ENCODE results near the gene CD99. TPM values are rescaled to one million over a fixed set of nuclear protein-coding genes. Genes with fewer than 3 reads are reported as not detected.
A peak's percentile ranks its signal among the peaks of the same experiment; 100 is the strongest.

CD99 gene, protein sequence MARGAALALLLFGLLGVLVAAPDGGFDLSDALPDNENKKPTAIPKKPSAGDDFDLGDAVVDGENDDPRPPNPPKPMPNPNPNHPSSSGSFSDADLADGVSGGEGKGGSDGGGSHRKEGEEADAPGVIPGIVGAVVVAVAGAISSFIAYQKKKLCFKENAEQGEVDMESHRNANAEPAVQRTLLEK
- total RNA-seq = 11.4 TPM

DNA sequence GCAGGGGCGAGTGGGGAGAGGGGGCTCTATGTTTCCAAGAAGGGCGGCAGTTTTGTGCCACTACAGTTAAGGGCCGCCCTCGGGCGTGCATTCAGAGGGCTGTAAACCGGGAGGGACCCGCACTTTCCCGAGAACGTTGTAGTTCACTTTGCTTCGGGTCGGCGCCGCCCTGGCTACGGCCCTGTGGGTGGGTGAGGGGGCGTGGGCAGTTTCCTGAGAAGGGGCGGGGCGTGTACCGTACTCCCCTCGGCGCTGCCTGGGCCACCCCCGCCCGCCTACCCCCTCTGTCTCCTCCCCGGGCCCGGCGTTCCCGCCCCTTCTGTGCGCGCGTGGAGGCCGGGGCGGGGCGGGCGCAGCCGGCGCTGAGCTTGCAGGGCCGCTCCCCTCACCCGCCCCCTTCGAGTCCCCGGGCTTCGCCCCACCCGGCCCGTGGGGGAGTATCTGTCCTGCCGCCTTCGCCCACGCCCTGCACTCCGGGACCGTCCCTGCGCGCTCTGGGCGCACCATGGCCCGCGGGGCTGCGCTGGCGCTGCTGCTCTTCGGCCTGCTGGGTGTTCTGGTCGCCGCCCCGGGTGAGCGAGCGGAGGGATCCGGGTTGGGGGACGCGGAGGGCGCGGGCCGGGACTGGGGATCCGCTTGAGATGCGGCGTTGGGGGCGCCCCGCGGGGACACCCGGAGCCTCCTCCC, at the start of gene CD99:
Gene CD99, plus strand, starts transcription at position 440 of the 687 bp plus-strand sequence. Its CDS starts 66 bp downstream, at position 506.
- DNase-seq (ENCODE audit: low spot score in 2 of 2) = peak; percentile 72 to 89
- no peak for FAIRE-seq

DNA sequence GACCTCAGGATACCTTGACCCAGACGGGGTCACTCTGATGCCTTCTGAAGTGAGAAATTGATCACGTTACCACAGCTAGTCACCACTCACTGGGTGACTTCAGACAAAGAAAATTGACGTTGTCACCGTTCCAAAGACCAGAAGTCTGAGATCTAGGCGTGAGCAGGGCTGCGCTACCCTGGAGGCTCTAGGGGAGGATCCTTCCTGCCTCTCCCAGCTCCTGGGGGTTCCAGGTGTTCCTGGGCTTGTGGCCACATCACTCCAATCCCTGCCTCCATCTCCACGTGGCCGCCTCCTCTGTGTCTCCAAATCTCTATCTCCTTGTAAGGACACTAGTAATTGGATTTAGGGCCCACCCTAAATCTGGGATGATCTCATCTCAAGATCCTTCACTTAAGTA, 48.9 kb upstream of the CD99 start:
- DNase-seq (ENCODE audit: low spot score in 2 of 2) (no peak), FAIRE-seq (no peak)

DNA sequence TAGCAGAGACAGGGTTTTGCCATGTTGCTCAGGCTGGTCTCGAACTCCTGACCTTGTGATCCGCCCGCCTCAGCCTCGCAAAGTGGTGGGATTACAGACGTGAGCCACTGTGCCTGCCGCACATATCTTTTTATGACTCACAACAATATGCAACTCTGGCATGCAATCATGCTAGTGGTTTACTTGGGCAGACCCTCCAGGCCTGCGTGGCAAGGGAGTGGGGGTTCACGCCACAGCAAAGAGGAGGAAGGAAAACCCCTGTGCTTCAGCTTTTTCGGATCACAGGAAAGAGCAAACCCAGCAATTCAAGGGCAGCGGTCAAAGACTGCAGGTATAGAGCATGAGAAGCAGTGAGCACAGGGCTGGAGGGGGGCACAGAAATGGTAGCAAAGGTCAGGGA, 48.3 kb upstream of the CD99 start:
- FAIRE-seq = no peak
- no peak for DNase-seq (ENCODE audit: low spot score in 2 of 2)

DNA sequence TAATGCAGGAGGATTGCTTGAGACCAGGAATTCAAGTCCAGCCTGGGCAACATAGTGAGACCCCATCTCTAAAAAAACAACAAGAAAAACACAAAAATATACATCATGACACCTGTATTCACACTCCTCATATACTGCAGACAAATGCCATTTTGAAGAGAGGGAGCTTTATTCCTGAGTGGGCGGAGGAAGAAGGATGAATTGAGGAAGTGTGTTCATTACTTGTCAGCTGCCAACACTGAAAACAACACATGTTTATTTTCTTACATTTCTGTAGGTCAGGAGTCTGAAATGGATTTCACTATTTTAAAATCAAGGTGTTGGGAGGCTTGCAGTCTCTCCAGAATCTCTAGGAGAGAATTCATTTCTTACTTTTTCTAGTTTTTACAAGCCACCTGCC, 47.2 kb upstream of the CD99 start:
- no peak for FAIRE-seq
- DNase-seq (ENCODE audit: low spot score in 2 of 2) = no peak

DNA sequence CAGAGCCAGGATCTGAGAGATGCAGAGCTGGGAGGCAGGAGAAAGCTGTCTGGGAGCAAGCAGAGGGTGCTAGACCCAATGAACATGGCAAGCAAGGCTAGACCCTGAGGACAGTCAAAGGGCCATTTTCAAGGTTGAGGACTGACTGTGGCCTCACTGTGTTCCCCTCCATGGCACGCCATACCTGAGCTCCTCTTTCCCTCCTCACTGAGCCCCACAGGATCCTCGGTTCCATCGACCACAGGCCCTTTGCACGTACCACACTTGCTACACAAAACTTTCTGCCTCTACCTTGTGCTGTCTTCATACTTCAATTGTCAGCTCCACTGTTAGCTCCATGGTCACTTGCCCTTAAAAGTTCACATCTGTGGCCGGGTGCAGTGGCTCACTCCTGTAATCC, 45.5 kb upstream of the CD99 start:
- FAIRE-seq (no peak), DNase-seq (ENCODE audit: low spot score in 2 of 2) (no peak)

DNA sequence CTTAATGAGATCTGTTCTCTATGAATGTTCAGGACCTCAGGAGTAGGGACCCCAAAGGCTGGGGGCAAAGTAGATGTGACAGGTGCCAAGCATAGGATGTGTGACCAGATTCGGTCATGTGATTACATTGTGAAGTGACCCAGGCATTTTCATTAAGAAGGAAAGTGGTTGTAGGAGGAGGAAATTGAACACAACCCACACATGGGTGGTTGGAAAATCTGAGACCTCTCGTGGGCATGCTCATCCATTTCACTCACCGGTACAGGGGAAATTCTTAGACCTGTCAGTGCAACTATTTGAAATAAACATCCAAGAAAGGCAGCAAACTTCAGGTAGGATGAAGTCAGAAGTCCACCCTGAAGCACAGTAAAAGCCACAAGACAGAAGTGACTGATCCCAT, 43.5 kb upstream of the CD99 start:
- DNase-seq (ENCODE audit: low spot score in 2 of 2) (no peak), FAIRE-seq (no peak)

DNA sequence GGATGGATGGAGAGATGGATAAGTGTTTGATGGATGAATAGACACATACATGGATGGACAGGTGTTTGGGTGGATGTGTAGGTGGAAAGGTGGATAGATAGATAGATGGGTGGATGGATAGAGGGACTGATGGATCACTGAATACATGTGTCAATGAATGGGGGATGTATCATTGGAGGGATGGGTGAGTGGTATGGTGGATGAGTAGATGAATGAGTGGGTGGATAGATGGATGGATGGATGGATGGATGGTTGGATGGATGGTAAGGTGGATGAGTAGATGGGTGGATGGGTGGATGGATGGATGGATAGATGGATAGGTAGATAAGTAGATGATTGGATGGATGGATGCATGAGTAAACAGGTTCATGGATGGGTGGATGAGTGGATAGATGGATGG, 41.1 kb upstream of the CD99 start:
- FAIRE-seq (no peak), DNase-seq (ENCODE audit: low spot score in 2 of 2) (no peak)

DNA sequence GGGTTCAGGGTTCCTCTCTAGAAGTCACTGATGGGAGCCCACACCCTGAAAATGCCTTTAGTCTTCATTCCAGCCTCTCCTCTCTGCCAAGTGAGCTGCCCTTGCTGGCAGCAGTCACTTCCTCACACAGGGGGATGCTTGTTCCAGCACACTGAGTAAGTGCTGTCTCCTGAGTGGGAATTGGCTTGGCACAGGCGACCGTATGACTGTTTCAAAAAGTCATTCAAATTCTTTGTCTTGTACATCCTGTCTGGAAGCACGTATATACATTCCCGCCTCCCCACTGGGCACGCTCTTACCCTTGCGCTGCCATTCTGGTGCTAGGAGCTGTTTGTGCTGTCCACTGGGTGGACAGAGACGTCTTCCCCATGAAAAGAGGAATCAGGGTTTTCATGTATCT, 40.2 kb upstream of the CD99 start:
- no peak for FAIRE-seq
- no peak for DNase-seq (ENCODE audit: low spot score in 2 of 2)

DNA sequence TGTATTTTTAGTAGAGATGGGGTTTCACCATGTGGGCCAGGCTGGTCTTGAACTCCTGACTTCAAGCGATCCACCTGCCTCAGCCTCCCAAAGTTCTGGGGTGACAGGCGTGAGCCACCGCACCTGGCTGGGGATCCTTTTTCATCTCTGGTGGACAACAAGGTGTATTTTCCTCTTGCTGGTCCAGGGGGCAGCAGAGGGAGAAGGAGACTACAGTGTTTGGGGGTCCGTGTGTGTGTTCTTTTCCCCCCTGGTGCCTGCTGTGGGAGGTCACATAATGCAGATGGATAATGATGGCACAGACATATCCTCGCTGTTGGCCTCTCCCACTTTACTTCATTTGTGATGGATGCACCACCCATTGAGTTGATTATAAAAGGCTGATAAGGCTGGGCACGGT, 39.0 kb upstream of the CD99 start:
- DNase-seq (ENCODE audit: low spot score in 2 of 2) = no peak
- no peak for FAIRE-seq

DNA sequence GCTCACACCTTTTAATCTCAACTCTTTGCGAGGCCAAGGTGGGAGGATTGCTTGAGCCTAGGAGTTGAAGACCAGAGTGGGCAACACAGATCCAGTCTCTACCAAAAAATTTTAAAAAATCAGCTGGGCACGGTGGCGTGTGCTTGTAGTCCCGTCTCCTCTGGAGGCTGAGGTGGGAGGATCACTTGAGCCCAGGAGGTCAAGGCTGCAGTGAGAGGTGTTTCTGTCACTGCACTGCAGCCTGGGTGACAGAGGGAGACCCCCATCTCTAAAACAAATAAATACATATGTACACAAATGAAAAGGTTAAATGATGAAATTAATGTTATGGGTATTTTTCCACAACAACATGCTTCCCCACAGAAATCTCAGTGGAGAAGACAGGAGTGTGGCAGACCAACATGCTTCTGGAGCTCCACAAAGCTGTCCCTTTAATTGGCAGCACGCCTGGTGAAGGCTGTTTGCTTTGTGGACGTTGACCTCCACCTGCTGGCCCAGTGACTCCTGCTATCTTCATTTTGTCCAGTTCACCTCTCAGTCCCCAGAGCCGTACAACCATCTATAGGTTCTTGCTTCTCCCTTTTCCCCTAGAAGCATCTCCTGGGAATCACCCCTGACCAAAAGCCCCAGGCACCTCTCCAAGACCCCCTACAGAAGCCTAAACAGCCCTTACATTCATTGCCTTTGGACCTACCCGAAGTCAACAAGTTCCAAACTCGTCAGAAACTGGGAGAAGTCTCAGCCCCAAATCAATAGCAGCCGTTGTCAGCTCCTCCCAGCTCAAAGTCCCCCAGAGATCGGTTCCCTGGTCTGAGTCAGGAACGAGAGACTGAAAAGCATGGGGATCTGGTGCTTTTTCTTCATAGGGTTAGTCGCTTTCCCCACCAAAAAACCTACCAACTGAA, 36.4 kb upstream of the CD99 start:
- FAIRE-seq (no peak), DNase-seq (ENCODE audit: low spot score in 2 of 2) (no peak)

DNA sequence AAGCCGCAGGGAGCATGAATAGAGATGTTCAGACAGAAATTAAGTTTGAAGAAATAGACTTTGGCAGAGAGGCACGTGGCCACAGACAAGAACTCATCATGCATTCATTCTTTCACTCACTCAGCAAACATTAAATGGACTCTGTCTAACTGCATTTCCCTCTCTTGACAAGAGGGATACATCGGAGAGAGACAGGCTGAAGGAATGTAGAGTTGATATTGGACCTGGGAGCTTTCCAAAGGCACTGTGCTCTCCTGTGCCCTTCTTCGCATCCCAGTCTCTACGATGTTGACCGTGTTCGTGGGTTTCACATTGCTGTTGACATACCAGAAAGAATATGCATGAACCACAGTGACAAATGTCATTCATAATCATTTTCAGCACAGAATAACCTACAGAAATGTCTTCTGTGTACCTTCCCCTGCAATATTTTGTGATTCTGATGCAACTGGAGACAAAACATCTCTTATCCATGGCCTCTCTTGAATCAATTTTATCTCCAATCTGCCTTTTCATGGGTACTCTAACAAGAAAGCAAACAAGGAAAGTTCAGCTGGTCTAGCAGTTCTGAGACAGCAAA, 34.7 kb upstream of the CD99 start:
- DNase-seq (ENCODE audit: low spot score in 2 of 2) (no peak), FAIRE-seq (no peak)

DNA sequence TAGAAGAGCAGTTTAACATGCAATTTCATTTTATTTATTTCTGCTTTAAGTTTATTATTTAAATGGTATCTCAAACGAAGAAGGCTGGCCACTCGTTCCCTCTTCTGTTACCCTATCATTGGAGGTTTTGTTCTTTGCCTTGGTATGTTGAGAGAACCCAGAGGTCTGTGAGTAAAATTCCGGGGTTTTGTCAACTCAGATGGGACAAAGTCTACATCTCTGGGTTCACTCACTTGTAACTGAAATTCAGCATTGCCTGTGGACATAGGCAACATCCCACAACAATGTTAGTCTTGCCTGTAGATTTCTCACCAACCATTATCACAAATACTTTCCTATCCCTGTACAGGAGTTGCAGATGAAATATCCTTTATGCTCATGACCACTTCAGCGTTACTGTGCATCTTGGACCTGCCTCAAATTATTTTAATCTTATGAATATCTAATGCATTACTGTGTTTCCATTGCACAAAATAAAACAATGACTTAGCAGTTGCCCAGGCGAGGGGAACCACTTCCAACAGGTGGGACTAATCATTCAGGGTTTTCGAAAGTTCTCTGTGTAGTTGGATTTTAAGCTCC, 33.5 kb upstream of the CD99 start:
- FAIRE-seq (no peak), DNase-seq (ENCODE audit: low spot score in 2 of 2) (no peak)

DNA sequence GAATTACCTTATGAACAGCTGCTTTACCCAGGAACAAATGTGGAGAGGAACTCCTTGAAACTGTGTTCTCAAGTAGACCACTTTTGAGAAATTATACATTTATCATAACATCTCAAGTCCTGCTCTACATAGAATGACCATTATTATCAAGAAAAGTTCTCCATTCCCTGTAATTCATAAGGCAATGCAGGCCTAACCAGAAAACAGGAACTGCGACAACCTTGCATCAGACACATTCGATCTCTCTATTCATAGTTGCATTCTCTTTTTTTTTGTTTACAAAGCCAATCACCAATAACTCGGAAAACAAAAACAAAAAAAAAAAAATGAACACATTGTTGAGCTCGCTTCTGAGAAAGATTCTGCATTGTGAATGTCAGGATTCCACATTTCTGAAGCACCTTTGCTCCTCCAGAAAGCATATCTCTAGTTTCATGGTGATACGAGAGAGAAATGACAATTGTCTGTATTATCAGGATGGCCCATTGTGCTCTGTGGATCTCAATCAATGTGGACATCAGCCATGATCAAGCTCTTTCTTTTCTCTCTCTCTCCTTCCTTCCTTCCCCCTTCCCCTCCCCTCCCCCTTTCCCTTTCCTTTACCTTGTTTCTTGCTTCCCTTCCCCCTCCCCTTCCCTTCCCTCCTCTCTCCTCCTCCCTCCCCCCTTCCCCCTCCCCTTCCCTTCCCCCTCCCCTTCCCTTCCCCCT, 32.4 kb upstream of the CD99 start:
- FAIRE-seq (no peak), DNase-seq (ENCODE audit: low spot score in 2 of 2) (no peak)

DNA sequence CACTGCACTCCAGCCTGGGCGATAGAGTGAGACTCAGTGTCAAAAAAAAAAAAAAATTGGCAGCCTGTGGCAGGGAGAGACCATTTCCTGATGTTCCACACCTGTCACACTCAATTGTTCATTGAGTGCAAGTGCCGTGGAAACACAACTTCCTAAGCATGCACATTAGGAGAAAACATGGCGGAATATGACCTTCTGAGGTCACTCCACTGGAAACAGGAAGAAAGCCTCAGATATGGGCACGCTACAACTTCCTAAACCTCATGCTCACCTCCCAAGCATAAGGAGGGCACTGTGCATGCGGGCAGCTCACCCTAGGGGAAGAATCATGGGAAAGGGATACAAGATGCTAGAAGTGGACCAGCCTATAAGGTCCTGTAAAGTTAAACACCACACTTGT, 28.5 kb upstream of the CD99 start:
- DNase-seq (ENCODE audit: low spot score in 2 of 2) (no peak), FAIRE-seq (no peak)

DNA sequence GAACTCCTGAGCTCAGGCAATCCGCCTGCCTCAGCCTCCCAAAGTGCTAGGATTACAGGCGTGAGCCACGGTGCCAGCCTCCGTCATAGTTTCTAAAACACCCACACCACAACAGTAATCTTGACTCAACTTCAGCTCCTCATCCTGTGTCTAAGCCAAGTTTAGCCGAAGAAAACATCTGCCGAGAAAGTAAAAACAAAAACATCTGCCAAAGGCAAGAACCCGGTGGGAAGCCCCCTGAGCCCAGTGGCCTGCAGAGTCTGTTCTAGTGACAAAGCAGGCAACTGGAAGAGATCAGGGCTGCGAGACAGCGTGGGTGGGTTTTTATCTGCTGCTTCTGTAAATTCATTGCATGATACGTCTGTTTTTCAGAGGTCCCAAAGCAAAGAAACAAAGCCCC, 26.6 kb upstream of the CD99 start:
- no peak for DNase-seq (ENCODE audit: low spot score in 2 of 2)
- no peak for FAIRE-seq

DNA sequence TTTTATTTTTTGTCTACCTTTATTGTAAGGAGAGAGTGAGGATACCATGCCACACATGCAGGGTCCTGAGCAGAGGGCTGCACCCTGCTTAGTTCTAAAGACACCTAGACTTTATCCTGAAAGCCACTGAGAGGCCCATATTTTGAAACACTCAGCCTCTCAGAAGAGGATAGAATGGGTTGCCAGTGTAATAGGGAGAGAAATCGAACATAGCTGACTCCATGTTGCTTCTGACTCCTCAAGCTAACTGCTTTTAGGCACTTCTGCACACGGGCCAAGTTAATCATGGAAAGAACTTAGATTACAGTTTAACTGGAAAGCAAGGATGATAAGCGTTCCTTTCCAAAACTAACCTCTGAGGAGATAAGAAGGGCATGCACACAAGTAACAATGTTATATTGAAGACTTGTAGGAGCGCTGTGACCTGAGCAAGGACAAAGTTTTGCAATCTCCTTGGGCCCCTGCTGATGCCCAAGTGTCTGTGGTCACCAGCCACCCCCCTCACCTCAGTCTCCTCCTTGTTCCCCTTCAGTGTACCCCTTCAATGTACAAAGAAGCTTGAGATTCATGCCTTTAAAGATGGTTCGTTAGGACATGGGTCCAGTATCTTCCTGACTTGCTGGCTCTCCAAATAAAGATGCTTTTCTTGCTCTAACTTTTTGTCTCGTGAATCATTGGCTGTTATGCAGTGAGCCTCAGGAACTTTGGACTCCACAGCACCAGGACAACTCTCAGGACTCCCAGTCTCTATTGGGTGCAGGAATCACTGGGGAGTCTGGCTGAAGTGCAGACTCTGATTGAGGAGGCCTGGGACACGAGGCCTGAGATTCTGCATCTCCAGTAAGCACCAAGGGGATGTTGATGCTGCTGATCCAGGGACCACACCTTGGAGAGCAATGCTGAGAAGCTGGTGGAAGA, 25.4 kb upstream of the CD99 start:
- no peak for FAIRE-seq
- no peak for DNase-seq (ENCODE audit: low spot score in 2 of 2)

DNA sequence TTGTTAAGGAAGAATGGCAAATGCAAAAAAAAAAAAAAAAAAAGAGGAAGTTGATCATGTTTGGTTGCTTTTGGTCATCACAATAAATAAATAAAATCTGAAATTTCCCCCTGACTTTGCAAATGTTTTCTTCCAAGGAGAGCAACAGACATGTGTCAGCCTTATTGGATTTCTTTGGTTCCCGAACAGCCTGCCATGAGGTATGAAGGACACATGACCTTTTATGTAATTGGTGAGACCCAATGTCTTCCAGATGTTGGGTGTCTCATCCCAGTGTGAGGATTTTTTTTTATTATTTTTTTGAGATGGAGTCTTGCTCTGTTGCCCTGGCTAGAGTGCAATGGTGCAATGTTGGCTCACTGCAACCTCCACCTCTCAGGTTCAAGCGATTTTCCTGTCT, 24.6 kb upstream of the CD99 start:
- no peak for FAIRE-seq
- DNase-seq (ENCODE audit: low spot score in 2 of 2) = no peak

DNA sequence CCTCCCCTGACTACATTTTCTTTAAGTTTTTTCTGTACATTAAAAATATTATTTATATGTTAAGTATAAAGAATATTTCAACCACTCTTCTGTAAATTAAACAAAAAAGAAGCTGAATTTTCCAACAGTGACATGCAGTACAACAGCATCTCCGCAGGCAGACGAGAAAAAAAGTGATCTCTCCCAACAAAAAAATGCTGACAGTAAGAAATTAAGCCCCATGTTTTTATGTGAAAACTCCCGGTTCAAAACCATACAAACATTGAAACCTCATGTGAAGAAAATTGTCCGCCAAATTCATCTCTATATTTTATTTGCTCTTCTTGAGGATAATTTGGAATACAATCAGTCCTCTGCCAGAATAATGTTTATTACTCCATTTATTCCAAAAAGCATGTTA, 20.1 kb upstream of the CD99 start:
- FAIRE-seq (no peak), DNase-seq (ENCODE audit: low spot score in 2 of 2) (no peak)

DNA sequence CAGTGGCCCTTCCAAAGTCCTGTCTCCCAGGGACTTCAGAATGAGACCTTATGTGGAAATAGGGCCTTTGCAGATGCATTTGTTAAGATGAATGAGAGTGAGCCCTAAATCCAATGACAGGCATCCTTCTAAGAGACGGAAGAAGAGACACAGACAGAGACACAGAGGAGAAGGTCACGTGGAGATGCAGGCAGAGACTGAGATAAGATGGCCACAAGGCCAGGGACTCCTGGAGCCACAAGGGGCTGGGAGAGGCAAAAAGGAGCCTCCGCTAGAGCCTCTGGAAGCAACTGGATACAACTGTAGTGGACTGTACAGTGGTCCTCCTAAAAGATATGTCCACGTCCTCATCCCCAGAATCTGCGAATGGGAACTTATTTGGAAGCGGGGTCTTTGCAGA, 19.0 kb upstream of the CD99 start:
- DNase-seq (ENCODE audit: low spot score in 2 of 2) (no peak), FAIRE-seq (no peak)

Measured in frontal cortex (tissue), 4 donors.